HT1080 (cell line): ENCODE results near the gene MAP1S. TPM values are rescaled to one million over a fixed set of nuclear protein-coding genes. Genes with fewer than 3 reads are reported as not detected.

Source experiments
- total RNA-seq: library from RNA; depleted of rRNA; stranded (reverse); fragments of >200 nt; shearing (Covaris generic); gene quantifications from 2 replicates; pipeline ENCODE4 v1.2.3, GENCODE V29; 2014; rRNA removed

The MAP1S gene
- total RNA-seq, 1 experiment from 2014 or later = 45.0 TPM

Other genes starting within 250 kb of the MAP1S start
- gene SLC27A1, start 249.0 kb upstream of the MAP1S start, total RNA-seq = 8.9 and 9.1 TPM in 2 replicates
- gene PGLS, start 207.8 kb upstream of the MAP1S start, total RNA-seq = 61.6 and 75.0 TPM in 2 replicates
- gene COLGALT1, start 163.8 kb upstream of the MAP1S start, total RNA-seq = 66.6 and 91.8 TPM in 2 replicates
- gene UNC13A, start 31.1 kb upstream of the MAP1S start, total RNA-seq = 0.02 and 0.07 TPM in 2 replicates
- gene FCHO1, start 32.0 kb downstream of the MAP1S start, total RNA-seq = 0.53 TPM in 2 replicates
- gene B3GNT3, start 75.7 kb downstream of the MAP1S start, total RNA-seq = 0.20 TPM in 1 of 2 replicates, not detected in the other
- not detected in 2 replicates for gene INSL3, start 102.0 kb downstream of the MAP1S start, total RNA-seq
- gene JAK3, start 128.5 kb downstream of the MAP1S start, total RNA-seq = 0.06 TPM in 1 of 2 replicates, not detected in the other
- 2,013 and 2,102 TPM in 2 replicates for gene RPL18A, start 140.4 kb downstream of the MAP1S start, total RNA-seq
- gene SLC5A5, start 152.5 kb downstream of the MAP1S start, total RNA-seq = not detected in 2 replicates
- 50.8 and 70.0 TPM in 2 replicates for gene CCDC124, start 213.5 kb downstream of the MAP1S start, total RNA-seq
- not detected in 2 replicates for gene KCNN1, start 247.6 kb downstream of the MAP1S start, total RNA-seq